ENCODE results near the gene DNAJC18. TPM values are rescaled to one million over a fixed set of nuclear protein-coding genes. Genes with fewer than 3 reads are reported as not detected.
A peak's percentile ranks its signal among the peaks of the same experiment; 100 is the strongest.
"Not testable (repeated sequence)": the region's sequence is repeated elsewhere in the genome, so short reads cannot be mapped to it uniquely, and the experiment has no call there.

The DNAJC18 gene
- total RNA-seq, 8 experiments from 2014 or later = 4.6 to 26.3 (median 20.5) TPM

DNA sequence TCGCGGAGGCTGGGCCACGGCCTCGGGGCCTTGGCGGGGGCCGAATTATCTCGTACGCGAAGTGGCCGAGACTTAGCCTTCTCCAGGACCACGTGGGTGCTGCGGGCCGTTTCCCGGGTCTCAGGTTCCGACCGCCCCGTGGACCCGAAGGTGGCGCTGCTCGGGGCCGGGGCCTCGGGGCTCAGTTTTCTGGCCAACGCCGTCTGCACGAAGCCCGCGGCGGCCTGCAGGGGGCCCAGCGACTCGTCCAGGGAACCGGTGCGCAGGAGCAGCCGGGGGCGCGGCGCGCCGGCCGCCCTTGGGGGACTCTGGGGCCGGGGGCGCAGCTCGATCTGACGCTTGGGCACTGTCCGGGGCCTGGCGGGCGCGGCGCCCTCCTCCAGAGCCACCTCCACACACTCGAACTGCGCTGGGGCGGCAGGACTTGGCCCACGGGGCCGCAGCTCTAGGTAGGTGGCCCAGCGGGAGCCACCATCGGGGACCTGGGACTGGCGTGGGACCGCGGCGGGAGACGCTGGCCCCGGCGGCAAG is 45.1 kb downstream of the DNAJC18 start:
- peak overlapping the region; percentile 14 to 39 (median 24) for H3K4me3 ChIP-seq
- 0 to 10% (median 0%) methylated on average over 1 to 3 of the region's 62 CpGs; no CpG with 5 or more reads in 7 of the 10 experiments for WGBS, 10 experiments
- peak; percentile 20 to 74 (median 52) for ATAC-seq (replicated peaks in 6 of 8)
- H3K4me1 ChIP-seq (replicated peaks in 1 of 2) = no peaks in the 10 kb centered on the region
- H3K27ac ChIP-seq = no peak overlapping the region
- in situ Hi-C loops (cut with MboI; ENCODE audit: low pct_unique_long_range_greater_than_20kb in 2 of 9, low sequenced_read_pairs in 9 of 9, unreplicated experiment in 9 of 9) = no loop called here

DNA sequence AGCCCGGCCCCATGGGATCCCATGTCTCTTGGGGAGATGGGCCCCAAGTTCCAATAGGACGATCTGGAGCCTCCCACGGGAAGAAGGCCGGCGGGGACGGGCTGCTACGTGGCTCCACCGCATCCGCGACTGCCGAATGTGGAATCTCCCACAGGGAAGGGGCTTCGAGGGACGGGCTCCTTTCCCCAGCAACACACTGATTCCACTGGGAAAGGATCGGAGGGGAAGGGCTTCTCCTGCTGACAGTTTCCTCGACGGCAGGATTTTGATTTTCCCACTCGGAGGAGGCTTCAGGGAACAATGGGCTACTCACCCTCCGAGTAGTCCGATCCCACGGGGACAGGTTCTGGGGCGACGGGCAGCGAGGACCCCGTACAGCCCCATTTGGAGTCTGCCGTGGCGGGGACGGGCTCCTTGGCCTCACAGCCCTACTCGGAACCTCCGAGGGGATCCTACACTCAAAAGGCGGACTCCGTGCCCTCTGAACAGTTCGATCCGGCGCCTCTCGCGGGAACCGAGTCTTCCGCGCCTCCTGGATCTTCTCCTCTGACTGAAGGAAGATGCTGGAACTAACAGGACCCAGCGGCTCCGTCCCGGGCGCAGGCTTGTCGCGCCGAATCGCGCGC is 45.7 kb downstream of the DNAJC18 start:
- in situ Hi-C loops (cut with MboI; ENCODE audit: low pct_unique_long_range_greater_than_20kb in 2 of 9, low sequenced_read_pairs in 9 of 9, unreplicated experiment in 9 of 9) = no loop called here
- WGBS, 10 experiments = 3 to 36% (median 8%) methylated on average over 2 to 24 of the region's 49 CpGs; no CpG with 5 or more reads in 3 of the 10 experiments
- Histone ChIP-seq H3K27ac (no peak overlapping the region), H3K4me1 (replicated peaks in 1 of 2) (no peaks in the 10 kb centered on the region), H3K4me3 (peak overlapping the region; percentile 14 to 39 (median 24))
- ATAC-seq (replicated peaks in 6 of 8) = no peak

DNA sequence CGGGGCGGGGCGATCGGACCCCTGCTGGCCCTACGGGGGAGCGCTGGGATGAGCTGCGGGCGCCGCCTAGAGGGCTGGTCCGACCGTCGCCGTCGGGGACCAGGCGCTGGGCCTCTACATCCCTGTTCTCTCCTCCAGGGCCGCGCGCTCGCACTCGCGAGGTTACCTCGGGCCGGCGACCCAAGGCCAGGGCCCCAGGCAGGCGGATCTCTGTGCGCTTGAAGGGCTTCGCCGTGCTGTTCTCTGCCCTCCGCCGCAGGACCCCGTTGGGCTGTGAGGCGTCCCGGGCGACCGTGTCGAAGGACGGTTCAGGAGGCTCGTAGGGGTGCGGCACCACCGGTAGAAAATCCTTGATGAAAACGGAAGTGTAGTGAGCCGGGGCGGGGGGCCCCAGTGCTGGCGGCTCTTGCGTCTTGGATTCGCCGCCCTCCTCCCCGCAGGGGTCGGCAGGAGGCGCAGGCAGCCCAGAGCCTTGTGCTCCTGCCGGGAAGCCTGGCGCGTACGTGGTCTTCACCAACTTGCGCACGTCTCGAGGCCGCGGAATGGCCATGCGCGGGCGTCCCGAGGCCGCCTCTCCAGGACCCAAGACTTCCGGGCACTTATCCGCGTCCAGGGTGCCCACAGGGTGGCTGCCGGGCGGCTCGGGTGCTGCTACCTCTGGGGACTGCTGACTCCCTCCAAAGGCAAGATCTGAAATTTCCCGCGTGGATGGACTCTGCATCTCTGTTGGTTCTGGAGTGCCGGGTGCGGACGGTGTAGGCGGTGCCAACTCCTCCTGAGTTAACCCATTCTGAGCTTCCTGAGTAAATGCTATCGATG is 46.4 kb downstream of the DNAJC18 start:
- Histone ChIP-seq H3K27ac (no peak overlapping the region), H3K4me1 (replicated peaks in 1 of 2) (no peaks in the 10 kb centered on the region), H3K4me3 (peak overlapping the region in 2 of 5 donors; percentile 3 to 11)
- in situ Hi-C loops (cut with MboI; ENCODE audit: low pct_unique_long_range_greater_than_20kb in 2 of 9, low sequenced_read_pairs in 9 of 9, unreplicated experiment in 9 of 9) = no loop called here
- ATAC-seq (replicated peaks in 6 of 8) = peak in 7 of 8 experiments; percentile 21 to 66 (median 27)
- WGBS, 10 experiments = 7 to 26% (median 19%) methylated on average over 3 to 19 of the region's 77 CpGs; no CpG with 5 or more reads in 5 of the 10 experiments

- no peak overlapping the region for H3K27ac ChIP-seq
- H3K4me1 ChIP-seq (replicated peaks in 1 of 2) = no peaks in the 10 kb centered on the region
- ATAC-seq (replicated peaks in 6 of 8) = peak in 3 of 8 experiments; percentile 1 to 28 (median 1)
- in situ Hi-C loops (cut with MboI; ENCODE audit: low pct_unique_long_range_greater_than_20kb in 2 of 9, low sequenced_read_pairs in 9 of 9, unreplicated experiment in 9 of 9) = no loop called here
- H3K4me3 ChIP-seq = no peak overlapping the region
- whole genome bisulfite sequencing, 10 experiments = no CpG with 5 or more reads among the region's 36 CpGs
Observed at GRCh38 chr5:139392324-139392677, 47.0 kb downstream of the DNAJC18 start.

- in situ Hi-C loops (cut with MboI; ENCODE audit: low pct_unique_long_range_greater_than_20kb in 2 of 9, low sequenced_read_pairs in 9 of 9, unreplicated experiment in 9 of 9) = no loop called here
- Histone ChIP-seq H3K4me3 (no peak overlapping the region), H3K4me1 (replicated peaks in 1 of 2) (no peaks in the 10 kb centered on the region), H3K27ac (no peak overlapping the region)
- WGBS, 10 experiments = 5 to 100% (median 88%) methylated on average over 1 to 4 of the region's 33 CpGs; no CpG with 5 or more reads in 4 of the 10 experiments
- ATAC-seq (replicated peaks in 6 of 8) = peak in 3 of 8 experiments; percentile 3 to 28 (median 12)
Observed at GRCh38 chr5:139391570-139392323, 47.6 kb downstream of the DNAJC18 start.

DNA sequence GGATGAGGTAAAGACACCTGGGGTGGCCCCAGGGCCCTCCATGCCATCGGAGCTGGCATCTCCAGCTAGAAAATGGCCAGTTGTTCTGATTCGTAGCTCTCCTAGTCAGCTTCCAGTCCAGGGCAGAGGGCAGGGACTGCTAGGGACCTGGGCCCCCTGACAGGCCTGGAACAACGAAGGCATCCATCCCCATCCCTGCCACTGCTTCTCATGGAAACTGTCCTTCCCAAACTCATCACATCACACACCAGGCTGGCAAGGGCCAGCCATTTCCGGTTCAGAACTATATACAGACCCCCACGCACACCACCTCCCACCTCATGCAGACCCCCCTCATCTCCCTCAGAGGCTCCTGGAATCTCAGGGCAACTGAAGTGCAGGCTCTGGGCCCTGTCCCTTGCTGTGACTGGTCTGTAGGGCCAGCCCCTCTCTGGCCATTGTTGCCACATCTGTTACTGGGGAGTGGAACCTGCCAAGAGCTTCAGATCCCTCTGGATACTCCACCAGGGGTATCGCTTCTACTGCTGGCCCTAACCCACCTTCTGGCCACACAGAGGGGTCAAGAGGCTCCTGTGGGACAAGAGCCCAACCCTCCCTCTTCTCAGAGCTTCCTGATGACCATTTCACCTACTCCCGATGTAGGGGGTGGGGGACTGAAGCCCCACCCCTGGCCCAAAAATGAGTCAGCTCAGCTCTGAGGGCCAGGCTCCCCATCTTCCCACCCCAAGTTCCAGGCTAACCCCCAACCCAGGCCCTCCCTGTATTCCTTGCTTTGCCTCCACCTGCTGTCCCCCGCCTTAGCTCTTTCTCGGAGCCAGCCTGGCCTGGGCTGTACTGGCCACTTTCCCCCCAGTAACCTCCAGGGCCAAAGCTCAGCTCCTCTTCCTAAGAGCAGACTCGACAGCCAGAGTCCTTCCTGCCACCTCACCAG is 48.4 kb downstream of the DNAJC18 start:
- H3K27ac ChIP-seq = no peak overlapping the region
- WGBS, 10 experiments = 90 to 100% (median 100%) methylated on average over 1 to 3 of the region's 10 CpGs; no CpG with 5 or more reads in 6 of the 10 experiments
- in situ Hi-C loops (cut with MboI; ENCODE audit: low pct_unique_long_range_greater_than_20kb in 2 of 9, low sequenced_read_pairs in 9 of 9, unreplicated experiment in 9 of 9) = no loop called here
- H3K4me1 ChIP-seq (replicated peaks in 1 of 2) = no peaks in the 10 kb centered on the region
- no peak for ATAC-seq (replicated peaks in 6 of 8)
- H3K4me3 ChIP-seq = no peak overlapping the region

DNA sequence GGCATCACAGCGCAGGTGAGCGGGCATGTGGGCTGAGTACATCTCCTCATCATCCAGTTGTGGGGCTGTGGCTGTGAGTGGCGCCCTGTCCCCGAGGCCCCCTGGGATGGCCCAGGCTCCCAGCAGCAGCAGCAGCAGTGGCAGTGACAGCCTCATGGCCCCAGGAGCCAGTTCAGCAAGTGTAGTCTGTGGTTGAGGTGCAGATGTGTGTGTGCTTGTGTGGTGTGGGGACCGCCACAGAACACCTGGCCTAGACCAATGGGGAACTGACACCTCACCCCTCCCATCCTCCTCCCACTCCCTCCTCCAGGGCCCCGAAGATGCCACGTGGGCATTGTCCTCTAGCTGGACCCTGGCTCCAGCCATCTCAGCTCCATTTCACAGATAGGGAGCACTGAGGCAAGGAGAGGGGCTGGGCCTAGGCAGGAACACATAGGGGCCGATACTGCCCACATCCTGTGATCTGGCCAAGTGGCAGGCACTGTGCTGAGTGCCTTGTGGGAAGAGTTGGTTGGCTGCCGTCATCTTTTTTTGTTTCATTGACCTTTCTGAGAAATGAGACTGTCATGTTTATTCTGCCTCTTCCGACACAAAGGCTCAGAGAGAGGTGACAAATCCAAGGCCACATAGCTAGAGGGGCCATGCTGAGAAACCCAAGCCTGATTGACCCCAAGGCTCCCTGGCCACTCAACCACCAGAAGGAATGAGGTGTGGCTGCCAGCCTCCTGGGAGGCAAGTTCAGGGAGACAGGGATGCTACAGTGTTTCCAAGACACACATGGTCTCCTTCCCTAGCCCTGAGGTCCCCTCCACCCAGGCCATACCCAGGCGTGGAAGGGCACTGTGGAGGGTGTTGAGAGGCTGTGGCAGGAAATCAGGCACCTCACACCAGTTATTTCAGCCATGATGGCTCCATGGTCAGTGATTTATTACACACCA is 49.4 kb downstream of the DNAJC18 start, which contains the start of gene MZB1:
TSS of gene MZB1 (minus strand) at position 213 of the 938 bp plus-strand sequence. CDS start at position 156, 57 bp downstream.
- H3K27ac ChIP-seq = no peak within 1 kb of the TSS
- ATAC-seq (replicated peaks in 6 of 8) = no peak
- in situ Hi-C loops (cut with MboI; ENCODE audit: low pct_unique_long_range_greater_than_20kb in 2 of 9, low sequenced_read_pairs in 9 of 9, unreplicated experiment in 9 of 9) = no loop called here
- no peaks in the 10 kb centered on the region for H3K4me1 ChIP-seq (replicated peaks in 1 of 2)
- no peak within 1 kb of the TSS for H3K4me3 ChIP-seq
- 58 to 93% (median 90%) methylated on average over 2 to 3 of the region's 11 CpGs; no CpG with 5 or more reads in 5 of the 10 experiments for WGBS, 10 experiments

DNA sequence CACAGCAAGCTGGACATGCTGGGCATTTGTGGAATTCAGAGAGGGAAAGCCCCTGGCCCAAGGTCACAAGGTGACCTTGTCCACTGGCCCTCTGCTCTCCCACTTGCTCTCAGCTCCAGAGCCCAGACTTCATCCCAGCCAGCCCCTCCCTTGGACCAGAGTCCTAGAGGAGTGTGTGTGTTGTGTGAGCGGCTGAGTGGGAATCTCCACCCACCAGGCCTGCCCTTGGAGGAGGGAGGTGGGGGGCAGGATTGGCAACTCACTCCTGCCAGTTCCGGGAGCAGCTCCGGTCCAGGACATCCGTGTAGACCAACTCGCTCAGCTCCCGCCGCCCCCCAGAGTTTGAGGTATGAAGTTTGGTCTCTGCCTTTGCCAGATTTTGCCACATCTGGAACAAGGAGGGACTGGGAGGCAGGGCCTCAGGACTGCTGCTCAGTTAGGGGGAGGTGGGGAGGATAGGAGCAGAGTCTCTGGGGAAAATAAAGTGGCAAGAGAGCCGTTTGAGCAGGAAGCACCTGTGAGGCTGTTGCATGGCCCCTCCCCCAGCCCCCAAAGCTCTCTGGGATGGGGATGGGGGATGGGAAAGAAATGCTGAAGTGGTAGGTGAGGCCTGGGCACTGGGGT is 51.0 kb downstream of the DNAJC18 start:
- H3K4me3 ChIP-seq = no peak overlapping the region
- ATAC-seq (replicated peaks in 6 of 8) = peak in 6 of 8 experiments; percentile 13 to 40 (median 28)
- in situ Hi-C loops (cut with MboI; ENCODE audit: low pct_unique_long_range_greater_than_20kb in 2 of 9, low sequenced_read_pairs in 9 of 9, unreplicated experiment in 9 of 9) = no loop called here
- no peaks in the 10 kb centered on the region for H3K4me1 ChIP-seq (replicated peaks in 1 of 2)
- no peak overlapping the region for H3K27ac ChIP-seq
- 6 to 20% methylated on average over 1 to 3 of the region's 8 CpGs; no CpG with 5 or more reads in 8 of the 10 experiments for WGBS, 10 experiments

GRCh38 chr5:139387611-139388197 is 51.6 kb downstream of the DNAJC18 start:
- Histone ChIP-seq H3K27ac (no peak overlapping the region), H3K4me3 (no peak overlapping the region), H3K4me1 (replicated peaks in 1 of 2) (no peaks in the 10 kb centered on the region)
- in situ Hi-C loops (cut with MboI; ENCODE audit: low pct_unique_long_range_greater_than_20kb in 2 of 9, low sequenced_read_pairs in 9 of 9, unreplicated experiment in 9 of 9) = no loop called here
- WGBS, 10 experiments = 10 to 90% (median 72%) methylated on average over 1 to 4 of the region's 10 CpGs; no CpG with 5 or more reads in 5 of the 10 experiments
- no peak for ATAC-seq (replicated peaks in 6 of 8)

DNA sequence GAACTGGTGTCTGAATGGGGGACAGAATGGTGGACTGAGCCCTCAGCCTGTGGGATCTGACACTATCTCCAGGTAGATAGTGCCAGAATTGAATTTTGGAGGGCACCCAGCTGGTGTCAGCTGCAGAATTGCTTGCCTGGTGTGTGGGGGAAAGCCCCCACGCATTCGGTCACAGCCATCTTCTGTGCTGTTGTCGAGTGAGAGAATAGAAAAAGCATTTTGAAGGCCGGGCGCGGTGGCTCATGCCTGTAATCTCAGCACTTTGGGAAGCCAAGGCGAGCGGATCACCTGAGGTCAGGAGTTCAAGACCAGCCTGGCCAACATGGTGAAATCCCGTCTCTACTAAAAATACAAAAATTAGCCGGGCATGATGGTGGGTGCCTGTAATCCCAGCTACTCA is 52.4 kb downstream of the DNAJC18 start:
- whole genome bisulfite sequencing, 10 experiments = 57 to 100% (median 91%) methylated on average over 1 to 6 of the region's 10 CpGs; no CpG with 5 or more reads in 3 of the 10 experiments
- H3K4me1 ChIP-seq (replicated peaks in 1 of 2); in situ Hi-C loops (cut with MboI; ENCODE audit: low pct_unique_long_range_greater_than_20kb in 2 of 9, low sequenced_read_pairs in 9 of 9, unreplicated experiment in 9 of 9); H3K27ac ChIP-seq; ATAC-seq (replicated peaks in 6 of 8); H3K4me3 ChIP-seq: not testable (repeated sequence)
